DMS 273 (cell line): ENCODE measurements around the gene RAB8A.

ENCODE experiments used
- DNase-seq: peaks from one replicate; lab custom pipeline; 2025; ENCODE audit not compliant: unreplicated experiment; lab: John Stamatoyannopoulos, UW

The RAB8A gene

GRCh38 chr19:16136185-16136999, 24.7 kb downstream of the RAB8A start:
- peak; percentile 54 for DNase-seq

DNA sequence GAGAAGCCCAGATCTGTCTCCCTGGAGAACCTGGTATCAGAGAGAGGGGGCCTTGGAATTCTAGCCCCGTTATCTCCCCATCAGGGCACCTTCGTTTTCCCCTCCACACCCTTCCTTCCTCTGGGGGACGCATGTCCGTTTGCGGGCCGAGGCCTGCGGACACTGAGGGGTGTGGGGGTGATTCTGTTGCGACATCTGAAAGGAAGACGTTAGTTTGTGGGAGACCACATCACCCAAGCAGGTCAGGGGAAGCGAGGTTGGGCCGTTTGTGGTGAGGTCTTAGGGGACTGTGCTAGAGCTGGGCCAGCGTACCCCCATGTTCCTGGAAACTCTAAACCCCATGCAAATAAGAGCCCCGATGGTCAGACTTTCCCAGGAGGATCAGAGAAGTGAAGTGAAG, 28.1 kb downstream of the RAB8A start:
- no peak for DNase-seq

- DNase-seq: no peak
Observed at GRCh38 chr19:16141043-16141442, 29.4 kb downstream of the RAB8A start.

GRCh38 chr19:16142032-16142580, 30.4 kb downstream of the RAB8A start:
- no peak for DNase-seq

GRCh38 chr19:16143399-16144215, 31.9 kb downstream of the RAB8A start, which contains the start of gene HSH2D:
Gene HSH2D (plus strand): TSS chr19:16143685. CDS start chr19:16148751, 5,066 bp downstream.
- DNase-seq: no peak

DNA sequence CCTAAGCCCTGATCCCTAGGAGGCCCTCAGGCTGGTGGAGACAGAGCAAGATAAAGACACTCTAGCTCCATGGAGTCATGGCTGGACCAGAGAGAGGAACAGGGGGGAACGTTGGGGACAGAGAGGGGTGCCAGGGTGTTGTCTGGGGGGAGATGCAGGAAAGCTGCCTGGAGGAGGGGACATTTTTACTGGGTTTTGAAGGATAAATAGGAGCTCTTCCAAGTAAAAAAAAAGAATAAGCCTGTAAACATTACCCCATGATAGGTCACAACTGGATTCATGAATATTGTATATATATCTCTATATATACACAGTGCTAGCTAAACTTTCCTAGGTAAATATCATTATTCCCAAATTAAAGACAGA, 32.5 kb downstream of the RAB8A start:
- no peak for DNase-seq

DNA sequence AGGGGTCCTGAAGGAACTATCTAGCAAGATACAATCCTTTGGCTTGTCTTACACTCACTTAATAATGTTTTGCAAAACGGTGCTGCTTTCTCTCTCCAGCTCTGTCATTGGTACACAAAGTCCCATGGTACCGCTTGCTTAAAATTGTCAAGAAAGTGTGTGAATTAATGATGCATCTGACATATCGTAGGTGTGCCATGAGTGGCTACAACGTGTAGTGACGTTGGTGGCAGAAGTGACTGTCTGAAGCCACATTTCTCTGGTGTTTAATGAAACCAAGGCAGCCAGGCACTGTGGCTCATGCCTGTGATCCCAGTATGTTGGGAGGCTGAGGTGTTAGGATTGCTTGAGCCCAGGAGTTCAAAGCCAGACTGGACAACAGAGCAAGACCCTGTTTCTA, 34.4 kb downstream of the RAB8A start:
- no peak for DNase-seq

DNA sequence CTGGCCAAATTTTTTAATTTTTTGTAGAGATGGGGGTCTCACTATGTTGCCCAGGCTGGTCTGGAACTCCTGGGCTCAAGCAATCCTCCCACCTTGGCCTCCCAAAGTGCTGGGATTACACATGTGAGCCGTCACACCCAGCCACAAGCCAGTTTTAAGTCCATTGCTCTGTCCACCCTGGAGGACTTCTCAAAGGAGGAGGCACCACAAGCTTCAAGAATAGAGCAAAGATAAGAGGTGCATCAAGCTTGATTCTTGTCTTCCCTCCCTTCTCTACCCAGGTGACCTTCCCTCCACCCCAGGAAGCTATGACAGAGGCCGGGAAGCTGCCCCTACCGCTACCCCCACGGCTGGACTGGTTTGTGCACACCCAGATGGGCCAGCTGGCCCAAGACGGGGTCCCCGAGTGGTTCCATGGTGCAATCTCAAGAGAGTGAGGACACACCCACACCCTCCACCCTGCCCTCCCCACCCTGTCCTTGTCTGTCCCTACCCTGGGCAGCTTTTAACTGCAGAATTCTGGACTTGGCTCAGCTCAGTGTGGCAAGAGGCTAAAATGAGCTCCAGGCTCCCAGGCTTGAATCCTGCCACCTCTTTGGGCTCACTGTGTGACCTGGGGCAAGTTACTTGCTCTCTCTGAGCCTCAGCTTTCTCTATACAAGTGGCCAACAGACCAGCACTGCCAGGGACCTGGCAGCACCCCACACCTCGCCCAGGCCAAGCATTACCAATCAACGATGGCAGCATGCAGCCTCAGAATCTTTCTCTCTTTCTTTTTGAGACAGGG, 36.9 kb downstream of the RAB8A start:
- DNase-seq: no peak

GRCh38 chr19:16153582-16154336, 42.1 kb downstream of the RAB8A start:
- peak; percentile 30 for DNase-seq

DNA sequence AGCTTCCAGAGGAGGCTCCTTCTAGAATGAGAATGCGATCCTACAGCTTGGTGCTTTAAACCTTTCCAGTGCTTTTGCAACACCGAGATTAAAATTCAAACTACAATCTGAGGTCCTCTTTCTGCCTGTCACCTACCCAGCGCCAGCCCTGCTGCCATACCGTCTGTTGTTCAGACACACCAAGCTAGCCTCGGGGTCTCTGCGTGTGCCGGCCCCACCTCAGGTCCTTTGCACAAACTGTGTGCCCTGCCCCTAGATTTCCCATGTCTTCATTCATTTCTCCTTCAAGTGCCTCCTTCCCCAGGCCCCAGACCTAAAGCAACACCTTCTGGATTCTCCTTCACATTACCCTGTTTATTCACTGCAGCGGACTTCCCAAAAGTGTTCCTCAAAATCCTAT, 42.9 kb downstream of the RAB8A start:
- DNase-seq: no peak

- DNase-seq: no peak
Observed at GRCh38 chr19:16155128-16155527, 43.4 kb downstream of the RAB8A start.

- no peak for DNase-seq
Observed at GRCh38 chr19:16156904-16157303, 45.2 kb downstream of the RAB8A start.

GRCh38 chr19:16157601-16158000, 45.9 kb downstream of the RAB8A start:
- DNase-seq: no peak

GRCh38 chr19:16159655-16160054, 48.0 kb downstream of the RAB8A start:
- DNase-seq: no peak

DNA sequence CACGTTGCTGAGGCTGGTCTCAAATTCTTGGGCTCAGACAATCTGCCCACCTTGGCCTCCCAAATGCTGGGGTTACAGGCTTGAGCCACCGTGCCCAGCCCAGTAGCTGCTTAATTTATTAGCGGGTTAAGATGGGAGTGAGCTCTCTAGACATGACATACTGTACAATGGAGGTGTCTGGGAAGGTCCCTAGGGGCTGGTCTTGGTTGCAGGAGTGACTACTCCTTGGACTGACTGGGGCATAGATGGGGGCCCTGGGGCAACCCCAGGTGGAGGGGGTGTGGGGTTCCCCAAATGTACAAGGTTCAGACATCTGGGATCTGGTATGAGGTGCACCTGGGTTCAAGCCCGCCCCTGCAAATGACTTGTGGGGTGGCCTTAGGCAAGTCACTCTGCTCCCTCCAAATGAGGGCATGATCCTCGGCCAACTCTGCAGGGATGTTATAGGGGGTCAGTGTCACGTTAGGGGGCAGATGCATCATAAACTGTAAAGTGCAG, 48.8 kb downstream of the RAB8A start:
- no peak for DNase-seq

GRCh38 chr19:16160943-16161560, 49.4 kb downstream of the RAB8A start:
- DNase-seq: no peak

DNA sequence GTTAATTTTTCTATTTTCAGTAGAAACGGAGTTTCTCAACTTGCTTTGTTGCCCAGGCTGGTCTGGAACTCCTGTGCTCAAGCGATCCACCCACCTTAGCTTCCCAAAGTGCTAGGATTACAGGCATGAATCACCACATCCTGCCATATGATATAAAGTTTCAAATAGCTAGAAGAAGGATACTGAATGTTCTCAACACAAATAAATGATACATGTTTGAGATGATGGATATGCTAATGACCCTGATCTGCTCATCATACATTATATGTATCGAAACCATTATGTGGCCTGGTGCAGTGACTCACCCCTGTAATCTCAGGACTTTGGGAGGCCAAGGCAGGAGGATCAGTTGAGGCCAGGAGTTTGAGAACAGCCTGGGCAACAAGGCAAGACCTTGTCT, 50.2 kb downstream of the RAB8A start:
- no peak for DNase-seq

- no peak for DNase-seq
Observed at GRCh38 chr19:16164222-16164890, 52.7 kb downstream of the RAB8A start.

GRCh38 chr19:16166417-16166816, 54.7 kb downstream of the RAB8A start:
- DNase-seq: no peak
